Choroid plexus epithelial cell (primary cell): ENCODE measurements around the gene EFNA5.

Experiments used
- DNase-seq: peaks from one replicate; pipeline ENCODE4 v3.0.0-alpha.2; 2010; ENCODE audit warnings: low read depth
- H3K4me3 ChIP-seq: 2 replicates; pipeline ENCODE4 v1.5.1; 2011; ENCODE audit warnings: low read depth, mild to moderate bottlenecking, control low read depth, low read length, moderate library complexity
- TF ChIP-seq, protein P1 (sequence below): conservative IDR thresholded peaks from 2 replicates; pipeline ENCODE4 v1.5.1; 2011; ENCODE audit warnings: low read depth, mild to moderate bottlenecking, control low read depth, inconsistent platforms, low read length, moderate library complexity

Gene EFNA5

DNA sequence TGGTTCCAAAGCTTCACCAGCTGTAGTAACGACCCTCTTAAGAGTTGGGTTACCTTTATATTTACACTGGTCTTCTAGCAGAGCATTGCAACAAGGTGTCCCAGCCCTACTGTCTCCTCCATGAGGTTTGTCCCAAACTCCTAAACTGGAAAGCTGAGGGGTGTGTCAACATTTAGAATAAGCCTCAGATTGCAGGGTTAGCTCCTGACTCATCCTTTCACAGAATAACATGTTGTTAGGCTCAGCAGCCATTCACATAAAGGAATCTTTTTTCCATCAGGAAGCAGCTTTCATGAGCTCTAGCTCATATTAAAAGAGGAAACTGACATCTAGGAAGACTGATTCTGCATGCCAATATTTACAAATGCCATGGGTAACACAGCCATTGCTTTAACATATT is 238.7 kb downstream of the EFNA5 start:
- no peak overlapping the region for H3K4me3 ChIP-seq
- DNase-seq, result peak; percentile 60
- TF ChIP-seq, protein P1, sequence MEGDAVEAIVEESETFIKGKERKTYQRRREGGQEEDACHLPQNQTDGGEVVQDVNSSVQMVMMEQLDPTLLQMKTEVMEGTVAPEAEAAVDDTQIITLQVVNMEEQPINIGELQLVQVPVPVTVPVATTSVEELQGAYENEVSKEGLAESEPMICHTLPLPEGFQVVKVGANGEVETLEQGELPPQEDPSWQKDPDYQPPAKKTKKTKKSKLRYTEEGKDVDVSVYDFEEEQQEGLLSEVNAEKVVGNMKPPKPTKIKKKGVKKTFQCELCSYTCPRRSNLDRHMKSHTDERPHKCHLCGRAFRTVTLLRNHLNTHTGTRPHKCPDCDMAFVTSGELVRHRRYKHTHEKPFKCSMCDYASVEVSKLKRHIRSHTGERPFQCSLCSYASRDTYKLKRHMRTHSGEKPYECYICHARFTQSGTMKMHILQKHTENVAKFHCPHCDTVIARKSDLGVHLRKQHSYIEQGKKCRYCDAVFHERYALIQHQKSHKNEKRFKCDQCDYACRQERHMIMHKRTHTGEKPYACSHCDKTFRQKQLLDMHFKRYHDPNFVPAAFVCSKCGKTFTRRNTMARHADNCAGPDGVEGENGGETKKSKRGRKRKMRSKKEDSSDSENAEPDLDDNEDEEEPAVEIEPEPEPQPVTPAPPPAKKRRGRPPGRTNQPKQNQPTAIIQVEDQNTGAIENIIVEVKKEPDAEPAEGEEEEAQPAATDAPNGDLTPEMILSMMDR, result no peak

DNA sequence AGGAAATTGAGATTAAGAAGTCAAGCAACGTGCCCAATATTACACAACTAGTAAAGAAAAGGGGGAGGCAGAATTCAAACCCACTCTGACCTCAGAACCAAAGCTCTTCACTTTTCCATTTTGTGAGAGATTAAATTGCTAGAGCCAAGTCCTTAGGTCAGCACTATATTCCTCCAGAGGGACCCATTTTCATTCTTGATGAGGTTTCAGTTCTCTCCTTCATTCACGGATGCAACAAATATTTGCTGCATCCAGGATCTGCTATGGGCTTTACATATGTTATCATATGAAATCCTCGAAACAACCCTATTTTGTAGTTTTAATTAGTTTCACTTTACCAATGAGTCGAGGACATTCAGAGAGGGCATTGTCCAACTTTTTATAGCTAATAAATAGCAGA is 239.2 kb downstream of the EFNA5 start:
- TF ChIP-seq, protein P1, result no peak
- H3K4me3 ChIP-seq, result no peak overlapping the region
- no peak for DNase-seq

DNA sequence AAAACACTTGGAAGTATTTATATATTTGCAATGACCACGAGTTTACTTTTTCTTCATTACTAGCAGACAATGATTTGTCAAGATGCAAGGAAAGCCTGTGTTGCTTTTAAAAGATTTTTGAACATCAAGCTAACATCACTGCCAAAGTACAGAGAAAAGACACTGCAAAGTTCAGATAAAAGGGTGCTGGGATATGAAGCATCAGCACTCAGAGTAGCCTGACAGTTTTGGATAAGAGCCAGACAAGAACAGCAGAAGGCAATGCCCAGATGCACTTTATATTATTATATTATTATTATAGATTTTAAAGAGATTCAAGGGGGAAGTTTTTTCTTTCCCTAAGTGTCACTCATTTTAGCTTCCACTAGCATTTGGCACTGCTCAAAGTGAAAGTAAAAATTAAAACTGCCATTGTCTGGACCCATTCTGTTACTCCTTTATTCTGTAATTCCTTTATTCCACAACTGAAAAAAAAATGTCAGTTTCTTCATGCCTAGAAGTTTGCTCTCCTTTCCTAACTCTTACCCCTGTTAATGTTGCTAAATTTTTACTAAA is 240.6 kb downstream of the EFNA5 start:
- H3K4me3 ChIP-seq, result no peak overlapping the region
- TF ChIP-seq, protein P1, result no peak
- DNase-seq, result peak; percentile 41

DNA sequence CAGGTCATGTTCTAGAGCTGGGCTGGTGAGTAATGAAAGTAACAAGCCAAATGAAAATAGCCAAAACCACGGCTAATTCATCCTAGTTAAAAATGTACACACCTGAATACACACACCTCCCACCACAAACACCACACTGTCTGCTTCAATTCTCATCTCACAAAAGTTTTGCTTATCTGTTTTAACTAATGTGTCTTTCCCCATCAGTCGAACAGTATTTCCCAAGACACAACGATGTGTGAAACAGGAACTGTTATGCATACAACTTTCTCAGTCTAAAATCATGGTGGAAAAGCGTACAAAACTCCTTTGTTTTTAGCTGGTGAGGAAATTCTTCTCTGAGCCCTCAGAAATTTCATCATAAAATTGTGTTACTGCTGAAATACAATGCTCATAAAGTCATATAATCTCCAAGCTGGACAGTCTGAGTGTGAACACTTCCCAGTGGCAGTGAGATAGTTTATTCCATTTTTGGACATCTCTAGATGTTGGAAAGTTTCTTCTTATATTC is 242.4 kb downstream of the EFNA5 start:
- TF ChIP-seq, protein P1, result no peak
- no peak for DNase-seq
- H3K4me3 ChIP-seq, result no peak overlapping the region

DNA sequence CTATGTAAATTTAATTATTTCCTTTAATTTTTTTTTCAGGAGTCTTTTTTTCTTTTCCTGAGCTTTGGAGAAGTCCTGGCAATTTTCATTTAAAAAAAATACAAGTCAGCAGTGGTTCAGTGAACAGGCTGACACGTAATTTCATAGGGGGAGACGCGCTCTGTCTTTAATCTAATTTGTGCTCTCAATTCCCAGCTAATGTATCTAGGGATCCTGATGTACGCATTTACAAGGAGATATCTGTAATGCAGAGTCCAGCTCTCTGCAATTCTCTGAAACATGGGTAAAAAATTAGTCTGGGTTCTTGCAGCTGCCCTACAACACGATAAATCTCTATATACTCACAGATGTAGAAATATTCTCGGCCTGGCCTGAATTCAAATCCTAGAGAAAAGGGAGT is 243.9 kb downstream of the EFNA5 start:
- TF ChIP-seq, protein P1, result no peak
- no peak for DNase-seq
- no peak overlapping the region for H3K4me3 ChIP-seq

DNA sequence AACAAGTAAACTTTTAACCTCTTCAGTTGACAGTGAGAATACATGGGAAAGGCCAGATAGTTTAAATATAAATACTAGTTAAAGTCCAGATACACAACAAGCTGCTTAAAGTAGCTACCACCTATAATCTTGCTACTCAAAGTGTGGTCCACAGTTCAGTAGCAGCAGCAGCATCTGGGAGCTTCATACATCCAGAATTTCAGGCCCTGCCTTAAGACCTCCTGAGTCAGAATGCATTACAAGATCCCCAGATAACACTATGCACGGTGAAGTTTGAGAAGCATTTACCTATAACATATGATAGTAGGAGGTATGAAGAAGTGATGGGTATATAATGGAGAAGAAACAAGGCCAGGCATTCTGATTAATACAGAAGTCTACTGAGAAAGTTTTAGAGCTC is 244.5 kb downstream of the EFNA5 start:
- no peak overlapping the region for H3K4me3 ChIP-seq
- TF ChIP-seq, protein P1, result no peak
- DNase-seq, result no peak

DNA sequence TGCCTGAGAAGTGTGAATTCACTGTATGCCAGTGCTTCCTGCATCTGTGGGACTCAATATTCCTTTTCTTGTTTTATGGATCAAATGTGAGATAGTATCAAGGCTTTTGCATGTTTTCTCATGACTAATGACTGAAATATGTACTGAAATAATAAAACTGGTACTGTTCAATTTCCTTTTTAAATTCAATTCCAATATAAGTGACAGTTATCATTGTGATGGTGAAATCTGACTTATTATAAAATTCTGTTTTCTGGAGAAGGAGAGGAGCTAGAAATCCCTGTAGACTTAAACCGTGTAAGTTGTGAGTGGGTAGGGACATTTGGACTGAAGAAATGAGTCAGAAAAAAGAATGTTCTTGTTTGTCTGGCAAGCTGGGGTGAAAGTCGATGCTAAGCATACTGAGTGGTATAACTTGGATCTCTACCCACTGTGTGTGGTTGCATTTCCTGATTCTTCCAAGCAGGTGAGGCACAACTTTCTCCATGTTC is 245.2 kb downstream of the EFNA5 start:
- H3K4me3 ChIP-seq, result no peak overlapping the region
- TF ChIP-seq, protein P1, result no peak
- DNase-seq, result peak; percentile 89
